ENCODE data around the gene PDZRN4. TPM values are rescaled to one million over a fixed set of nuclear protein-coding genes. Genes with fewer than 3 reads are reported as not detected.

Gene PDZRN4
- total and polyA plus RNA-seq, 10 donors, result 0.07 to 0.77 (median 0.29) TPM; not detected in 2

- no peak overlapping the region for H3K27ac ChIP-seq
- H3K36me3 ChIP-seq, result no peaks in the 10 kb centered on the region
- no peak overlapping the region for H3K4me3 ChIP-seq
- H3K27me3 ChIP-seq (replicated peaks in 1 of 7), result no peaks in the 10 kb centered on the region
- H3K9me3 ChIP-seq, result peaks cover 0 to 6% (median 0%) of the 10 kb centered on the region in 8 donors
- H3K4me1 ChIP-seq, result peaks cover 0 to 4% (median 0%) of the 10 kb centered on the region in 6 donors
- TF ChIP-seq POLR2AphosphoS5 (IDR thresholded peaks at IDR 0.05) (no peak), POLR2A (IDR thresholded peaks at IDR 0.05) (no peak), CTCF (IDR thresholded peaks at IDR 0.05 in 8 of 11, conservative IDR thresholded peaks at IDR 0.05 in 3 of 11) (no peak)
- 49 to 64% (median 52%) methylated on average over 3 of the region's 3 CpGs for WGBS, 5 donors
- no peak for DNase-seq
- intact Hi-C loops (cut with DNase I; ENCODE audit: low total_unique reads), result no loop called here
Observed at GRCh38 chr12:41228066-41228820, 40.1 kb downstream of the PDZRN4 start.

GRCh38 chr12:41230756-41231155, 42.6 kb downstream of the PDZRN4 start:
- intact Hi-C loops (cut with DNase I; ENCODE audit: low total_unique reads), result no loop called here
- no peak for DNase-seq
- WGBS, 5 donors, result 63 to 92% (median 70%) methylated on average over 1 of the region's 1 CpG
- H3K36me3 ChIP-seq, result no peaks in the 10 kb centered on the region
- no peak overlapping the region for H3K27ac ChIP-seq
- TF ChIP-seq CTCF (IDR thresholded peaks at IDR 0.05 in 8 of 11, conservative IDR thresholded peaks at IDR 0.05 in 3 of 11) (no peak), POLR2A (IDR thresholded peaks at IDR 0.05) (no peak), POLR2AphosphoS5 (IDR thresholded peaks at IDR 0.05) (no peak)
- no peaks in the 10 kb centered on the region for H3K27me3 ChIP-seq (replicated peaks in 1 of 7)
- peaks cover 0 to 8% (median 0%) of the 10 kb centered on the region in 8 donors for H3K9me3 ChIP-seq
- peaks cover 0 to 4% (median 0%) of the 10 kb centered on the region in 6 donors for H3K4me1 ChIP-seq
- H3K4me3 ChIP-seq, result no peak overlapping the region

GRCh38 chr12:41234692-41235091, 46.6 kb downstream of the PDZRN4 start:
- H3K36me3 ChIP-seq, result no peaks in the 10 kb centered on the region
- 62 to 77% (median 73%) methylated on average over 4 of the region's 4 CpGs for WGBS, 5 donors
- no peaks in the 10 kb centered on the region for H3K4me1 ChIP-seq
- intact Hi-C loops (cut with DNase I; ENCODE audit: low total_unique reads), result no loop called here
- TF ChIP-seq CTCF (IDR thresholded peaks at IDR 0.05 in 8 of 11, conservative IDR thresholded peaks at IDR 0.05 in 3 of 11) (no peak), POLR2AphosphoS5 (IDR thresholded peaks at IDR 0.05) (no peak), POLR2A (IDR thresholded peaks at IDR 0.05) (no peak)
- H3K9me3 ChIP-seq, result peaks cover 0 to 8% (median 0%) of the 10 kb centered on the region in 8 donors
- DNase-seq, result no peak
- H3K27me3 ChIP-seq (replicated peaks in 1 of 7), result no peaks in the 10 kb centered on the region
- no peak overlapping the region for H3K27ac ChIP-seq
- H3K4me3 ChIP-seq, result no peak overlapping the region

- H3K36me3 ChIP-seq, result no peaks in the 10 kb centered on the region
- intact Hi-C loops (cut with DNase I; ENCODE audit: low total_unique reads), result no loop called here
- TF ChIP-seq POLR2A (IDR thresholded peaks at IDR 0.05), result no peak
- TF ChIP-seq POLR2AphosphoS5 (IDR thresholded peaks at IDR 0.05), result no peak
- TF ChIP-seq CTCF (IDR thresholded peaks at IDR 0.05 in 8 of 11, conservative IDR thresholded peaks at IDR 0.05 in 3 of 11), result no peak
- H3K27ac ChIP-seq, result no peak overlapping the region
- H3K4me1 ChIP-seq, result no peaks in the 10 kb centered on the region
- WGBS, 5 donors, result 0 to 7% (median 4%) methylated on average over 2 of the region's 2 CpGs
- H3K4me3 ChIP-seq, result no peak overlapping the region
- H3K9me3 ChIP-seq, result no peaks in the 10 kb centered on the region
- no peaks in the 10 kb centered on the region for H3K27me3 ChIP-seq (replicated peaks in 1 of 7)
- no peak for DNase-seq
Observed at GRCh38 chr12:41242603-41243002, 54.5 kb downstream of the PDZRN4 start.

Measured in spleen (tissue), 11 donors.